LNCaP clone FGC (cell line): ENCODE data around the gene MELTF.

Experiments
- DNase-seq: peaks from one replicate; pipeline ENCODE4 v3.0.0-alpha.2; 2011; ENCODE audit warnings: low read depth
- H3K4me3 ChIP-seq: 2 replicates; pipeline ENCODE4 v1.5.1; 2011; ENCODE audit warnings: mild to moderate bottlenecking, low read depth, low read length, control low read depth
- TF ChIP-seq, protein P1 (sequence below): IDR thresholded peaks from 2 replicates; pipeline ENCODE4 v1.5.1; 2012; ENCODE audit warnings: mild to moderate bottlenecking; ENCODE audit not compliant: control insufficient read depth, insufficient read depth; ENCODE audit errors: extremely low read depth

Gene MELTF

DNA sequence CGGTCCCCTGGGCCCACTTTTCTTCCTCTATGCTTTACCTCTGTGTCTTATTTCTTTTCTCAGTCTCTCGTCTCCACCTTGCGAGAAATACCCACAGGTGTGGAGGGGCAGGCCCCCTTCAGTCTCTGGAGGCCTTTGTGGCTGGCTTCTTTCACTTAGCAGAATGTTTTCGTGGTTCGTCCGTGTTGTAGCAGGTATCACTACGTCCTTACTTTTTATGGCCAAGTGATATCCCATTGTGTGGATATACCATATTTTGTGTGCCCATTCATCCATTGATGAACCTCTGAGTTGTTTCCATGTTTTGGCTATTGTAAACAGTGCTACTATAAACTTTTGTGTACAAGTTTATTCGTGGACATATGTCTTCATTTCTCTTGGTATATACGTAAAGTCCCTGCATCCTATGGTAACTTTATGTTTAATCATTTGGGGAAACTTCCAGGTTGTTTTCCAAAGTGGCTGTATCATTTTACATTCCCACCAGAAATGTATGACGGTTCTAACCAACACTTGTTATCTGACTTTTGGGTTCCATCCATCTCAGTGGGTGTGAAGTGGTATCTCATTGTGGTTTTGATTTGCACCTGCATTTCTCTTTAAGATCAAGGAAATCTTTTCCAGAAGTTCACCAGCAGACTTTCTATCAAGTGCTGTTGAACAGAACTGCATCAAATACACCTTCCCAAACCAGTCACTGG is 66.5 kb downstream of the MELTF start:
- no peak for DNase-seq
- H3K4me3 ChIP-seq: no peak overlapping the region
- TF ChIP-seq, protein P1, sequence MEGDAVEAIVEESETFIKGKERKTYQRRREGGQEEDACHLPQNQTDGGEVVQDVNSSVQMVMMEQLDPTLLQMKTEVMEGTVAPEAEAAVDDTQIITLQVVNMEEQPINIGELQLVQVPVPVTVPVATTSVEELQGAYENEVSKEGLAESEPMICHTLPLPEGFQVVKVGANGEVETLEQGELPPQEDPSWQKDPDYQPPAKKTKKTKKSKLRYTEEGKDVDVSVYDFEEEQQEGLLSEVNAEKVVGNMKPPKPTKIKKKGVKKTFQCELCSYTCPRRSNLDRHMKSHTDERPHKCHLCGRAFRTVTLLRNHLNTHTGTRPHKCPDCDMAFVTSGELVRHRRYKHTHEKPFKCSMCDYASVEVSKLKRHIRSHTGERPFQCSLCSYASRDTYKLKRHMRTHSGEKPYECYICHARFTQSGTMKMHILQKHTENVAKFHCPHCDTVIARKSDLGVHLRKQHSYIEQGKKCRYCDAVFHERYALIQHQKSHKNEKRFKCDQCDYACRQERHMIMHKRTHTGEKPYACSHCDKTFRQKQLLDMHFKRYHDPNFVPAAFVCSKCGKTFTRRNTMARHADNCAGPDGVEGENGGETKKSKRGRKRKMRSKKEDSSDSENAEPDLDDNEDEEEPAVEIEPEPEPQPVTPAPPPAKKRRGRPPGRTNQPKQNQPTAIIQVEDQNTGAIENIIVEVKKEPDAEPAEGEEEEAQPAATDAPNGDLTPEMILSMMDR: no peak

DNA sequence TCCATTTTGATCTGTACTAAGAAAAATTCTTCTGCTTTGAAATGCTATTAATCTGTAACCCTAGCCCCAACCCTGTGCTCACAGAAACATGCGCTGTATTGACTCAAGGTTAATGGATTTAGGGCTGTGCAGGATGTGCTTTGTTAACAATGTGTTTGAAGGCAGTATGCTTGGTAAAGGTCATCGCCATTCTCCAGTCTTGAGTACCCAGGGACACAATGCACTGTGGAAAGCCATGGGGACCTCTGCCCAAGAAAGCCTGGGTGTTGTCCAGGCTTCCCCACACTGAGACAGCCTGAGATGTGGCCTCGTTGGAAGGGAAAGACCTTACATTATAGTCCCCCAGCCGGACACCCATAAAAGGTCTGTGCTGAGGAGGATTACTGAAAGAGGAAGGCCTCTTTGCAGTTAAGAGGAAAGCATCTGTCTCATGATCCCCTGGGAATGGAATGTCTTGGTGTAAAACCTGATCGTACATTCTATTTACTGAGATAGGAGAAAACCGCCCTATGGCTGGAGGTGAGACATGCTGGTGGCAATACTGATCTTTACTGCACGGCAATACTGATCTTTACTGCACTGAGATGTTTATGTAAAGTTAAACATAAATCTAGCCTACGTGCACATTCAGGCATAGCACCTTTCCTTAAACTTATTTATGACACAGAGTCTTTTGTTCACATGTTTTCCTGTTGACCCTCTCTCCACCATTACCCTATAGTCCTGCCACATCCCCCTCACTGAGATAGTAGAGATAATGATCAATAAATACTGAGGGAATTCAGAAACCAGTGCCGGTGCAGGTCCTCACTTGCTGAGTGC is 67.3 kb downstream of the MELTF start:
- no peak for DNase-seq
- TF ChIP-seq, protein P1: no peak
- H3K4me3 ChIP-seq: no peak overlapping the region

DNA sequence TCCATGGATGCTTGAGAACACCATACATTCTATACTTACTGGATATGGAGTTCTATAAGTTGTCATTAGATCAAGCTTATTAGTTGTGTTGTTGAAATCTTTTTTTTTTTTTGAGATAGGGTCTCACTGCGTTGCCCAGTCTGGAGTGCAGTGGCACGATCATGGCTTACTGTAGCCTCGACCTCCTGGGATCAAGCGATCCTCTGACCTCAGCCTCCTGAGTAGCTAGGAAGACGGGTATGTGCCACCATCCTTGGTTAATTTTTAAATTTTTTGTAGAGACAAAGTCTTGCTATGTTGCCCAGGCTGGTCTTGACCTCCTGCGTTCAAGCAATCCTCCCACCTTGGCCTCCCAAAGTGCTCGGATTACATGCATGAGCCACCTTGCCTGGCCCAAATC is 74.8 kb downstream of the MELTF start:
- TF ChIP-seq, protein P1: no peak
- no peak for DNase-seq
- no peak overlapping the region for H3K4me3 ChIP-seq
